ENCODE measurements around the gene ZNF845.
"Not testable (repeated sequence)": the region's sequence is repeated elsewhere in the genome, so short reads cannot be mapped to it uniquely, and the experiment has no call there.

Gene ZNF845

GRCh38 chr19:53394522-53394973 lies 61.0 kb downstream of the ZNF845 start:
- peak overlapping the region; percentile 87 to 94 for H3K4me3 Mint-ChIP-seq
- DNase-seq (no peak), ATAC-seq (replicated peaks) (no peak)
- H3K36me3 Mint-ChIP-seq (ENCODE audit: insufficient read depth): peaks cover 30% of the 10 kb centered on the region
- H3K4me1 Mint-ChIP-seq (ENCODE audit: low read depth in 2 of 2): peaks cover 18 to 32% of the 10 kb centered on the region in 2 donors
- peak overlapping the region; percentile 75 to 90 for H3K27ac Mint-ChIP-seq
- H3K9me3 Mint-ChIP-seq: peaks cover 2 to 4% of the 10 kb centered on the region in 2 donors
- no peaks in the 10 kb centered on the region for H3K27me3 Mint-ChIP-seq

- peaks cover 18 to 35% of the 10 kb centered on the region in 2 donors for H3K4me1 Mint-ChIP-seq (ENCODE audit: low read depth in 2 of 2)
- no peaks in the 10 kb centered on the region for H3K27me3 Mint-ChIP-seq
- no peaks in the 10 kb centered on the region for H3K9me3 Mint-ChIP-seq
- ATAC-seq (replicated peaks): peak; percentile 98
- DNase-seq: peak; percentile 97 to 99 (median 98)
- H3K27ac Mint-ChIP-seq: peak within 1 kb of the TSS; percentile 75 to 90
- H3K36me3 Mint-ChIP-seq (ENCODE audit: insufficient read depth): peaks cover 35% of the 10 kb centered on the region
- H3K4me3 Mint-ChIP-seq: peak within 1 kb of the TSS; percentile 87 to 94
Measured at GRCh38 chr19:53394974-53395839, 61.7 kb downstream of the ZNF845 start, which contains the start of gene ZNF765. ZNF765 (plus strand) TSS chr19:53395149; CDS start chr19:53398016, 2,867 bp downstream.

- ATAC-seq (replicated peaks); DNase-seq; H3K27me3 Mint-ChIP-seq; H3K9me3 Mint-ChIP-seq: not testable (repeated sequence)
- peak overlapping the region; percentile 75 to 90 for H3K27ac Mint-ChIP-seq
- H3K4me3 Mint-ChIP-seq: peak overlapping the region; percentile 87 to 94
- H3K36me3 Mint-ChIP-seq (ENCODE audit: insufficient read depth): peaks cover 43% of the 10 kb centered on the region
- peaks cover 18 to 36% of the 10 kb centered on the region in 2 donors for H3K4me1 Mint-ChIP-seq (ENCODE audit: low read depth in 2 of 2)
Measured at GRCh38 chr19:53395840-53396524, 62.4 kb downstream of the ZNF845 start.

- H3K27me3 Mint-ChIP-seq: no peaks in the 10 kb centered on the region
- H3K27ac Mint-ChIP-seq: peak overlapping the region; percentile 75 to 90
- H3K4me1 Mint-ChIP-seq (ENCODE audit: low read depth in 2 of 2): peaks cover 18 to 36% of the 10 kb centered on the region in 2 donors
- ATAC-seq (replicated peaks) (no peak), DNase-seq (no peak)
- H3K9me3 Mint-ChIP-seq: no peaks in the 10 kb centered on the region
- peak overlapping the region; percentile 87 to 94 for H3K4me3 Mint-ChIP-seq
- H3K36me3 Mint-ChIP-seq (ENCODE audit: insufficient read depth): peaks cover 48% of the 10 kb centered on the region
Measured at GRCh38 chr19:53396525-53396868, 62.9 kb downstream of the ZNF845 start.

GRCh38 chr19:53397918-53398317 lies 64.4 kb downstream of the ZNF845 start:
- not testable (repeated sequence) for H3K27me3 Mint-ChIP-seq; H3K4me3 Mint-ChIP-seq; ATAC-seq (replicated peaks); H3K9me3 Mint-ChIP-seq; DNase-seq; H3K27ac Mint-ChIP-seq
- peaks cover 62% of the 10 kb centered on the region for H3K36me3 Mint-ChIP-seq (ENCODE audit: insufficient read depth)
- peaks cover 18 to 36% of the 10 kb centered on the region in 2 donors for H3K4me1 Mint-ChIP-seq (ENCODE audit: low read depth in 2 of 2)
